Adrenal gland (tissue), 12 donors: ENCODE data around the gene SHLD1. TPM values are rescaled to one million over a fixed set of nuclear protein-coding genes. Genes with fewer than 3 reads are reported as not detected.

Source experiments
- DNase-seq, 7 donors: peaks; one replicate each; pipeline ENCODE4 v3.0.0-alpha.2; 2019 to 2020
- H3K27ac ChIP-seq, 5 donors: fragments of 200-600 bp; sonication (generic) in 4 of 5; 1 replicate in 3 of 5; 2 replicates in 2 of 5; pipeline versions ENCODE4 v1.5.1 to v1.8.0; 2016 to 2020; ENCODE audit warnings: mild to moderate bottlenecking in 1 of 5
- H3K27me3 ChIP-seq: fragments of 200-600 bp; 2 replicates; pipeline ENCODE4 v1.8.0; 2021
- H3K36me3 ChIP-seq, 2 donors: fragments of 200-600 bp; replicated peaks in 1 of 2; 1 replicate in 1 of 2; 2 replicates in 1 of 2; pipeline versions ENCODE4 v1.5.1 to v1.8.0; 2018 to 2022
- H3K4me1 ChIP-seq, 2 donors: fragments of 200-600 bp; replicated peaks in 1 of 2; 1 replicate in 1 of 2; 2 replicates in 1 of 2; pipeline versions ENCODE4 v1.5.1 to v1.8.0; 2018 to 2021
- H3K4me3 ChIP-seq, 4 donors: fragments of 200-600 bp; sonication (generic) in 3 of 4; one replicate each; pipeline ENCODE4 v1.5.1; 2016 to 2018
- H3K9me3 ChIP-seq, 3 donors: fragments of 200-600 bp; sonication (generic) in 1 of 3; replicated peaks in 1 of 3; 1 replicate in 2 of 3; 2 replicates in 1 of 3; pipeline versions ENCODE4 v1.5.1 to v1.8.0; 2016 to 2021
- POLR2A ChIP-seq, 2 donors: fragments of 450-650 bp; IDR thresholded peaks; one replicate each; pipeline ENCODE4 v1.6.1; 2017; ENCODE audit warnings: antibody characterized with exemption in 2 of 2, mild to moderate bottlenecking in 2 of 2, moderate library complexity in 1 of 2
- WGBS, 4 donors: extraction: QIAGEN DNeasy Blood & Tissue Kit in 2 of 4; methylation state at CpG; one replicate each; pipeline versions ENCODE4 v1.1.5 to v1.1.7; 2013 to 2017; 5-methylcytosine and 5-hydroxymethylcytosine counted together
- intact Hi-C, 2 donors: fragments of 100-400 bp; cut with DNase I; formaldehyde crosslinking; loops; one replicate each; pipeline versions ENCODE4 v1.14.1 to v1.15.0; 2022 to 2023
- polyA plus RNA-seq, 3 donors: library from polyadenylated mRNA; stranded (reverse); fragments of 200-250 nt in 2 of 3; fragments of 350-450 nt in 1 of 3; fragmentation: Illumina TruSeq in 1 of 3; extraction: RNeasy Lipid Tissue Mini Kit (QIAGEN cat#74804) in 1 of 3; gene quantifications; one replicate each; pipeline ENCODE4 v1.2.3, GENCODE V29; 2013 to 2014
- total RNA-seq, 9 donors: library from RNA; depleted of rRNA in 4 of 9; stranded (reverse); fragments of >200 nt in 4 of 9; fragments of 120-200 nt in 1 of 9; fragmentation: NEBNext Ultra II Directional in 1 of 9; extraction: Animal tissue kit (Norgen Biotek cat#: 25700) in 1 of 9; gene quantifications; one replicate each; pipeline versions ENCODE4 v1.1.0 to v1.2.4, GENCODE V29; 2013 to 2023
- TF ChIP-seq, protein P1 (sequence below), 6 experiments: fragments of 450-650 bp in 4 of 6; fragments of 200-600 bp in 2 of 6; sonication (generic) in 1 of 6; IDR thresholded peaks; 1 replicate in 5 of 6; 2 replicates in 1 of 6; pipeline versions ENCODE4 v1.5.1 to v1.8.0; 2016 to 2021; ENCODE audit warnings: antibody characterized with exemption in 6 of 6, mild to moderate bottlenecking in 2 of 6, moderate library complexity in 1 of 6
- donor health status: healthy with polysubstance abuse.
- donor health status: Bipolar disorder and iron deficiency.
- donor health status: DM: yes; HTN: yes; CAD: no.
- donor health status: DM: no; HTN: no; CAD: no.
- donor health status: DM: no; HTN: no; CAD: no.
- donor health status: DM: yes; HTN: yes; CAD: no.

Gene SHLD1
- total and polyA plus RNA-seq, 12 donors: 3.6 to 18.0 (median 13.0) TPM

DNA sequence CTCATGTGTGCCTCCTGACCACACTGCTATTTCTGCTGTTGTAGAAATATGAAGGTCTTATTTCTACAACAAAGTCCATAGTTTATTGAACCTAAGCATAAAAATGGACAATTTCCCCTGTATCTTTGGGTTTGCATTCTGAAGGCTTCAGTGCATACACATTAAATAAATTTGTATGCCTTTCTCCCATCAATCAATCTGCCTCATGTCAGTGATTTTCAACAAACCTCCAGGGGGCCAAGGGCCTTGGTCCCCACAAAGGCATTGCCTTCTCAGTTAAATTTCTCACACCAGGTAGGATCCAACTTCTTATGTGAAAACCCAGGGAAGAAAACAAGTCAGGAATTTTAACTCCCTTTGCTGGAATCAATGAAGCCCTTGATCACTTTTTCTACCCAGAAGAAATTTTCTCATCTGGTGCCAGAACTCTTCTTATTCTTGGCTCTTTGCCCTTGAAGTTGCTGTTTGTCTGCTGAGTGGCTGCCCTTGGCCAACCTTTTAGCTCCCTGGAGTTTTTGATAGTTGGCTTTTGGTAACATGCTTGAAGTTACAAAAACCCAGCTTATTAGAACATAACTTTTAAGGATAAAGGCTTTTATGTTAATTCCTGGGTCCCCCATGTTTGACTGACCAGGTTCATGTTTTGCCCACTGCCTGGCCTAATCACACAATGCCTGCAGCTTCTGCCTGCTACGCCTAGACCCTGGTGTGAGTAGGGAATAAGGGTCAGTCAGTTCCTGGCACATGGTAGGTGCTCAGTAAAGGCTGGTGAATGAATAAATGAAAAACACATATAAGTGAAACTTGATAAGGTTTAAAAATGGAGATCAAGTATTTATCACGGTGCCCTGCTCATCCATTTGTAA lies 37.0 kb downstream of the SHLD1 start:
- WGBS, 4 donors: 68 to 82% (median 73%) methylated on average over 2 of the region's 2 CpGs
- intact Hi-C loops: loop anchor here (5.0 to 10.0 kb wide), 2 partner anchors 212 to 215 kb away; no protein-coding TSS in a partner anchor
- Histone ChIP-seq H3K27ac (peak overlapping the region in 4 of 5 donors; percentile 10 to 67 (median 40)), H3K36me3 (no peaks in the 10 kb centered on the region), H3K9me3 (no peaks in the 10 kb centered on the region), H3K4me1 (peaks cover 21 to 22% of the 10 kb centered on the region in 2 donors), H3K4me3 (no peak overlapping the region), H3K27me3 (no peaks in the 10 kb centered on the region)
- TF ChIP-seq, protein P1, sequence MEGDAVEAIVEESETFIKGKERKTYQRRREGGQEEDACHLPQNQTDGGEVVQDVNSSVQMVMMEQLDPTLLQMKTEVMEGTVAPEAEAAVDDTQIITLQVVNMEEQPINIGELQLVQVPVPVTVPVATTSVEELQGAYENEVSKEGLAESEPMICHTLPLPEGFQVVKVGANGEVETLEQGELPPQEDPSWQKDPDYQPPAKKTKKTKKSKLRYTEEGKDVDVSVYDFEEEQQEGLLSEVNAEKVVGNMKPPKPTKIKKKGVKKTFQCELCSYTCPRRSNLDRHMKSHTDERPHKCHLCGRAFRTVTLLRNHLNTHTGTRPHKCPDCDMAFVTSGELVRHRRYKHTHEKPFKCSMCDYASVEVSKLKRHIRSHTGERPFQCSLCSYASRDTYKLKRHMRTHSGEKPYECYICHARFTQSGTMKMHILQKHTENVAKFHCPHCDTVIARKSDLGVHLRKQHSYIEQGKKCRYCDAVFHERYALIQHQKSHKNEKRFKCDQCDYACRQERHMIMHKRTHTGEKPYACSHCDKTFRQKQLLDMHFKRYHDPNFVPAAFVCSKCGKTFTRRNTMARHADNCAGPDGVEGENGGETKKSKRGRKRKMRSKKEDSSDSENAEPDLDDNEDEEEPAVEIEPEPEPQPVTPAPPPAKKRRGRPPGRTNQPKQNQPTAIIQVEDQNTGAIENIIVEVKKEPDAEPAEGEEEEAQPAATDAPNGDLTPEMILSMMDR (IDR thresholded peaks at IDR 0.05): peak in 2 of 6 experiments; percentile 2 to 19
- TF ChIP-seq POLR2A (IDR thresholded peaks at IDR 0.05): no peak
- peak; percentile 38 to 78 (median 68) for DNase-seq

DNA sequence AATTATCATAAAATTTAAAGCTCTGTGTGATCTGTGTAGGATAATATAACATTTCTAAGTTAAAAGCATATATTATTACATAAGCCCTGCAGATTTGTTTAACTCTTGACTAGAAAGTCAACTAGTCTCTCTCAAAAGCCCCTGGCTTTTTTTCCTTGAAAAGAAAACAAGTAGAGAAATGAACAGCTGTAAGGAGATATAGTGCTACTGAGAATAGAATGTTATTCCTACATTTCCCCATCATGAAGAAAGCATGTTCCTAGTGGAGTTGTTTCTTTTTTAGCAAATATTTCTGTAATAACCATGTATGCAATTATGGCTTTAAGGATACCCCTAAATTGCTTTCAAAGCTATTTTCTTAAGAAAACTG lies 37.6 kb downstream of the SHLD1 start:
- H3K27me3 ChIP-seq: no peaks in the 10 kb centered on the region

DNA sequence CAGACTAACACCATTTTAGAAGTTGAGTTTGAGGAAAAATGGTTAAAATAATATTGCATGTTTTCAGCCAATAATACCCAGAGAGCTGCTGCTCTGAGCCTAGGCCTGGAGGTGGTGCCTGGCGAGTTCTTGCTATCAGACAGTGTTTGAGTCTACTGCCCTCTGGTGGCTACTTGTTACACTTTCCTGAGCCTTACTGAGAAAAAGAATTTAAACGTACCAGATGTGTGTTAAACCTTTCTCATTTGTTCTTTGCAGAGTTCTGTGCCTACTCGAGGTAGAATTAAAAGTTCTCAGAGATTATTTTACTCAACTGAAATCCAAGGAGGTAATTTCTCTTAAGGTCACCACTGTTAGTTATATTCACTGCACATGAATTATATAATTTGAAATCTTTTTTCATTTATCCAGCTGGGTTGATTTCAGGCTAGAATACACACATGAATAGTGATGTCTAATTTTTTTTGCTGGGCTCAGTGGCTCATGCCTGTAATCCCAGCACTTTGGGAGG lies 38.2 kb downstream of the SHLD1 start:
- no peak overlapping the region for H3K27ac ChIP-seq
- H3K4me3 ChIP-seq: no peak overlapping the region
- H3K9me3 ChIP-seq: no peaks in the 10 kb centered on the region
- H3K36me3 ChIP-seq: no peaks in the 10 kb centered on the region
- H3K4me1 ChIP-seq: peaks cover 21 to 22% of the 10 kb centered on the region in 2 donors
- 0 to 3% (median 0%) methylated on average over 3 of the region's 3 CpGs for WGBS, 4 donors
- intact Hi-C loops: loop anchor here (5.0 to 10.0 kb wide), 2 partner anchors 214 to 216 kb away; no protein-coding TSS in a partner anchor
- H3K27me3 ChIP-seq: no peaks in the 10 kb centered on the region
- no peak for TF ChIP-seq POLR2A (IDR thresholded peaks at IDR 0.05)
- TF ChIP-seq, protein P1 (IDR thresholded peaks at IDR 0.05): peak; percentile 90 to 96 (median 94)
- DNase-seq: peak; percentile 84 to 95 (median 86)

More for the DNA sequence above, 37.6 kb downstream of the SHLD1 start:
- TF ChIP-seq POLR2A (IDR thresholded peaks at IDR 0.05): no peak
- TF ChIP-seq, protein P1 (IDR thresholded peaks at IDR 0.05): no peak
- Histone ChIP-seq H3K36me3 (no peaks in the 10 kb centered on the region), H3K4me1 (peaks cover 21 to 22% of the 10 kb centered on the region in 2 donors), H3K9me3 (no peaks in the 10 kb centered on the region), H3K4me3 (no peak overlapping the region), H3K27ac (peak overlapping the region in 3 of 5 donors; percentile 10 to 67 (median 26))
- intact Hi-C loops: loop anchor here (5.0 to 10.0 kb wide), 2 partner anchors 213 to 215 kb away; no protein-coding TSS in a partner anchor
- DNase-seq: no peak

DNA sequence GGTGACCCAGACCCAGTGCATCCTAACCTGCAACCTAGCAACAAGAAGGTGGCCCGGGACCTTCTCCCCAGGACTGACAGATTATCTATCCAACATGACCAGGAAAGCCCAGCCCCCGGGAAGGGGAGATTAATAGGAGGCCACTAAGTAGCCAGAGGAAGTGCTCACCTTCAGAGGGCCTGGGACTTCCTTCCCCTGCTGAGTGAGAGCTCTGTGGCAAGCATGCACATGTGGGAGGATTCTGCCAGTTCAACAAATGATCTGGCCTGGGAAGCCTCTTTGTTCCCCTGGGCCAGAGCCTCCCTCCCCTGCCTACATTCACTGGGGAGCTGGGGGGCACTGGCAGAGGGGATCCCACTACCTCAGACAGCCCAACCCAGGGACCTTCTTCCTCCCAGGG lies 39.6 kb downstream of the SHLD1 start:
- H3K4me3 ChIP-seq: no peak overlapping the region
- DNase-seq: no peak
- no peaks in the 10 kb centered on the region for H3K27me3 ChIP-seq
- no peak overlapping the region for H3K27ac ChIP-seq
- no peaks in the 10 kb centered on the region for H3K9me3 ChIP-seq
- WGBS, 4 donors: 87 to 100% (median 95%) methylated on average over 2 of the region's 2 CpGs
- H3K4me1 ChIP-seq: peaks cover 21 to 22% of the 10 kb centered on the region in 2 donors
- H3K36me3 ChIP-seq: no peaks in the 10 kb centered on the region
- TF ChIP-seq POLR2A (IDR thresholded peaks at IDR 0.05): no peak
- TF ChIP-seq, protein P1 (IDR thresholded peaks at IDR 0.05): no peak
- intact Hi-C loops: loop anchor here (5.0 to 10.0 kb wide), 4 partner anchors 145 to 263 kb away; no protein-coding TSS in a partner anchor
